HEK293T (cell line): Measurements from ENCODE around the gene APBA2.

Experiments
- CTCF ChIA-PET: fragments of 350-600 bp; formaldehyde crosslinking; extraction: SDS; loops from one replicate; lab custom pipeline; 2021; ENCODE audit warnings: antibody characterized with exemption, inconsistent platforms; lab: Yijun Ruan, JAX
- POLR2A ChIA-PET: fragments of 350-600 bp; formaldehyde crosslinking; extraction: SDS; loops from one replicate; lab custom pipeline; 2020; ENCODE audit warnings: antibody characterized with exemption, inconsistent platforms; lab: Yijun Ruan, JAX
- DNase-seq: peaks from one replicate; pipeline ENCODE4 v3.0.0; 2012; ENCODE audit warnings: mixed read lengths; ENCODE audit errors: extremely low spot score
- ARNT ChIP-seq: fragments of 450-650 bp; IDR thresholded peaks from 2 replicates; pipeline ENCODE4 v1.6.1; 2017; ENCODE audit warnings: mild to moderate bottlenecking
- BHLHE40 ChIP-seq: fragments of 450-650 bp; IDR thresholded peaks from 2 replicates; pipeline ENCODE4 v1.6.1; 2016; ENCODE audit warnings: mild to moderate bottlenecking, moderate library complexity, borderline replicate concordance
- CTBP1 ChIP-seq: fragments of 450-650 bp; IDR thresholded peaks from 2 replicates; pipeline ENCODE4 v1.6.1; 2016; ENCODE audit warnings: borderline replicate concordance
- ELF4 ChIP-seq: fragments of 450-650 bp; IDR thresholded peaks from 2 replicates; pipeline ENCODE4 v1.6.1; 2017; ENCODE audit warnings: antibody characterized with exemption
- FOXA1 ChIP-seq: fragments of 450-650 bp; IDR thresholded peaks from 2 replicates; pipeline ENCODE4 v1.6.1; 2016; ENCODE audit warnings: mild to moderate bottlenecking
- FOXK2 ChIP-seq: fragments of 450-650 bp; IDR thresholded peaks from 2 replicates; pipeline ENCODE4 v1.6.1; 2016; ENCODE audit warnings: mild to moderate bottlenecking
- FOXM1 ChIP-seq: fragments of 450-650 bp; IDR thresholded peaks from 2 replicates; pipeline ENCODE4 v1.6.1; 2017; ENCODE audit warnings: mild to moderate bottlenecking, borderline replicate concordance
- HDGF ChIP-seq: fragments of 450-650 bp; IDR thresholded peaks from 2 replicates; pipeline ENCODE4 v1.6.1; 2017; ENCODE audit warnings: antibody characterized with exemption, borderline replicate concordance
- L3MBTL2 ChIP-seq: fragments of 450-650 bp; conservative IDR thresholded peaks from 2 replicates; pipeline ENCODE4 v1.6.1; 2016; ENCODE audit warnings: mild to moderate bottlenecking
- LEF1 ChIP-seq: fragments of 450-650 bp; IDR thresholded peaks from 2 replicates; pipeline ENCODE4 v1.6.1; 2017; ENCODE audit warnings: mild to moderate bottlenecking, borderline replicate concordance
- NFRKB ChIP-seq: fragments of 450-650 bp; IDR thresholded peaks from 2 replicates; pipeline ENCODE4 v1.6.1; 2016; ENCODE audit warnings: mild to moderate bottlenecking, moderate library complexity
- PKNOX1 ChIP-seq: fragments of 450-650 bp; IDR thresholded peaks from 2 replicates; pipeline ENCODE4 v1.6.1; 2016
- SP1 ChIP-seq: fragments of 450-650 bp; IDR thresholded peaks from 2 replicates; pipeline ENCODE4 v1.6.1; 2017
- SUZ12 ChIP-seq: fragments of 450-650 bp; IDR thresholded peaks from 2 replicates; pipeline ENCODE4 v1.6.1; 2016; ENCODE audit warnings: mild to moderate bottlenecking
- TARDBP ChIP-seq: fragments of 450-650 bp; IDR thresholded peaks from 2 replicates; pipeline ENCODE4 v1.6.1; 2016
- ZNF384 ChIP-seq: fragments of 450-650 bp; IDR thresholded peaks from 2 replicates; pipeline ENCODE4 v1.6.1; 2016

APBA2 gene

GRCh38 chr15:28950916-28951315 lies 65.1 kb downstream of the APBA2 start:
- no peak for DNase-seq
- TF ChIP-seq ZNF384 (no peak), SP1 (no peak), FOXA1 (no peak), BHLHE40 (no peak), ELF4 (no peak), FOXK2 (no peak), NFRKB (no peak), L3MBTL2 (no peak), SUZ12 (no peak), TARDBP (no peak), FOXM1 (no peak), HDGF (no peak), PKNOX1 (no peak), ARNT (no peak), LEF1 (no peak), CTBP1 (no peak)
- ChIA-PET CTCF (no interaction called here), POLR2A (no interaction called here)

- DNase-seq: no peak
- ChIA-PET CTCF (interaction anchor here (0.6 kb wide), 1 partner anchor 429 kb away, joined by 3 read pairs; no protein-coding TSS in a partner anchor), POLR2A (no interaction called here)
- TF ChIP-seq NFRKB (no peak), FOXA1 (no peak), SP1 (no peak), L3MBTL2 (no peak), ZNF384 (no peak), BHLHE40 (no peak), HDGF (no peak), PKNOX1 (no peak), FOXM1 (no peak), ARNT (no peak), TARDBP (no peak), CTBP1 (no peak), LEF1 (no peak), SUZ12 (no peak), FOXK2 (no peak)
These were observed 67.1 kb downstream of the APBA2 start for GRCh38 chr15:28952666-28953491.

- POLR2A ChIA-PET: no interaction called here
- CTCF ChIA-PET: no interaction called here
- DNase-seq: no peak
- TF ChIP-seq L3MBTL2 (no peak), ZNF384 (no peak), TARDBP (no peak), HDGF (no peak), ARNT (no peak), SP1 (no peak), PKNOX1 (no peak)
These were observed 67.9 kb downstream of the APBA2 start for GRCh38 chr15:28953573-28954195.

GRCh38 chr15:28954466-28955159 lies 68.8 kb downstream of the APBA2 start:
- TF ChIP-seq SP1 (no peak), FOXK2 (no peak), HDGF (no peak), ELF4 (no peak), ZNF384 (no peak), FOXA1 (no peak), LEF1 (no peak), CTBP1 (no peak), L3MBTL2 (no peak), FOXM1 (no peak), TARDBP (no peak), ARNT (no peak), BHLHE40 (no peak), SUZ12 (no peak), NFRKB (no peak), PKNOX1 (no peak)
- DNase-seq: no peak
- CTCF ChIA-PET: no interaction called here
- POLR2A ChIA-PET: no interaction called here
